Measurements from ENCODE around the gene PIK3C2B.
"Not testable (repeated sequence)": the region's sequence is repeated elsewhere in the genome, so short reads cannot be mapped to it uniquely, and the experiment has no call there.

PIK3C2B gene

DNA sequence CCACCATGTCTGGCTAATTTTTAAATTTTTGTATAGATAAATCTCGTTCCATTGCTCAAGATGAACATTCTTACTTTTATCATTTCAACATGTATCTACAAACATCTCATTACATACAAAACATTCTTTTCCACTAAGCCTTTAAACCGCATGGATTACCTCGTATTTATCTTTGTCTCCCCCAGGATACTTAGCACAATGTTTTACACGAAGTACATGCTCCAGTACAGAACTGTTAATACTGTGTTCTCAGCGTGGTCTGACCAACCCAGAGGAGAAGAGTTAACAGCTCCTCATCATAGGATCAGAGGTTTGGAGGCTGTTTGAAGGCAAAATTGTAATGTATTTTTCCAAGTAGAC, 7.4 kb downstream of the PIK3C2B start:
- no peak for DNase-seq (ENCODE audit: low read depth)
- no peak overlapping the region for H3K4me3 ChIP-seq (ENCODE audit: low read depth, low read length)
- TF ChIP-seq, protein P1, sequence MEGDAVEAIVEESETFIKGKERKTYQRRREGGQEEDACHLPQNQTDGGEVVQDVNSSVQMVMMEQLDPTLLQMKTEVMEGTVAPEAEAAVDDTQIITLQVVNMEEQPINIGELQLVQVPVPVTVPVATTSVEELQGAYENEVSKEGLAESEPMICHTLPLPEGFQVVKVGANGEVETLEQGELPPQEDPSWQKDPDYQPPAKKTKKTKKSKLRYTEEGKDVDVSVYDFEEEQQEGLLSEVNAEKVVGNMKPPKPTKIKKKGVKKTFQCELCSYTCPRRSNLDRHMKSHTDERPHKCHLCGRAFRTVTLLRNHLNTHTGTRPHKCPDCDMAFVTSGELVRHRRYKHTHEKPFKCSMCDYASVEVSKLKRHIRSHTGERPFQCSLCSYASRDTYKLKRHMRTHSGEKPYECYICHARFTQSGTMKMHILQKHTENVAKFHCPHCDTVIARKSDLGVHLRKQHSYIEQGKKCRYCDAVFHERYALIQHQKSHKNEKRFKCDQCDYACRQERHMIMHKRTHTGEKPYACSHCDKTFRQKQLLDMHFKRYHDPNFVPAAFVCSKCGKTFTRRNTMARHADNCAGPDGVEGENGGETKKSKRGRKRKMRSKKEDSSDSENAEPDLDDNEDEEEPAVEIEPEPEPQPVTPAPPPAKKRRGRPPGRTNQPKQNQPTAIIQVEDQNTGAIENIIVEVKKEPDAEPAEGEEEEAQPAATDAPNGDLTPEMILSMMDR (IDR thresholded peaks at IDR 0.05; ENCODE audit: low read depth, low read length, missing control alignments), result no peak

DNA sequence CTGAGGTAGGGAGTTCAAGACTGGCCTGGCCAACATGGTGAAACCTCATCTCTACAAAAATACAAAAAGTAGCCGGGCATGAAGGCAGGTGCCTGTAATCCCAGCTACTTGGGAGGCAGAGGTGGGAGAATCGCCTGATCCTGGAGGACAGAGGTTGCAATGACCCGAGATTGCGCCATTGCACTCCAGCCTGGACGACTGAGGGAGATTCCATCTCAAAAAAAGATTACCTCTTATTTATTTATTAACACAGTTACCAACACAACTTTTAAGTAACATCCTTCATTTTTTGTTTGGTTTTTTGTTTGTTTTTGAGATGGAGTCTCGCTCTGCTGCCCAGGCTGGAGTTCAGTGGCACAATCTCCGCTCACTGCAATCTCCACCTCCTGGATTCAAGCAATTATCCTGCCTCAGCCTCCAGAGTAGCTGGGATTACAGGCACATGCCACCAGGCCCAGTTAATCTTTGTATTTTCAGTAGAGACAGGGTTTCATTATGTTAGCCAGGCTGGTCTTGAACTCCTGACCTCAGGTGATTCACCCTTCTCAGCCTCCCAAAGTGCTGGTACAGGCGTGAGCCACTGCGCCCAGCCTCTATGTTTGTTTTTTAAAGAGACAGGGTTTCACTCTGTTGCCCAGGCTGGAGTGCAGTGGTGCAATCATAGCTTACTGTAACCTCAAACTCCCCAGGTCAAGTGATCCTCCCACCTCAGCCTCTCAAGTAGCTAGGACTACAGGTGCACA, 7.9 kb downstream of the PIK3C2B start:
- not testable (repeated sequence) for H3K4me3 ChIP-seq (ENCODE audit: low read depth, low read length); DNase-seq (ENCODE audit: low read depth)

DNA sequence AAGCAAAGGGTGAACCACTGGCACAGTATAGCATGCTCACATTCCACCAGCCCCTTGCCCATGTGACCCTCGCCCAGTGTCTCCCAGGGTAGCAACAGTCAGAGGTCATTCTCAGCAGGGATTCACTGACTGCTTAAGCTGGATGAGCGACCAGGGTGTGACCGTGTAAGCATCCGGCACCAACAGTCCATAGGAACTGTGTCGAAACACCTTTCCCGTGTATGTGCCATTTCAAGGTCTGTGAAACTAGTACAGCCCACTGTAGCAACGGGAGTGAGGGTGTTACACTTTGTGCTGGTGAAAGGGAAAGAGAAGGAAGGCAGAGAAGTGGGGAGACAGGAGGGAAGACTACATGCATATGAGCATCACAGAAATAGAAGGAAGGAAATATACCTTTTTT, 10.8 kb downstream of the PIK3C2B start:
- TF ChIP-seq, protein P1 (IDR thresholded peaks at IDR 0.05; ENCODE audit: low read depth, low read length, missing control alignments), result no peak
- no peak for DNase-seq (ENCODE audit: low read depth)
- no peak overlapping the region for H3K4me3 ChIP-seq (ENCODE audit: low read depth, low read length)

DNA sequence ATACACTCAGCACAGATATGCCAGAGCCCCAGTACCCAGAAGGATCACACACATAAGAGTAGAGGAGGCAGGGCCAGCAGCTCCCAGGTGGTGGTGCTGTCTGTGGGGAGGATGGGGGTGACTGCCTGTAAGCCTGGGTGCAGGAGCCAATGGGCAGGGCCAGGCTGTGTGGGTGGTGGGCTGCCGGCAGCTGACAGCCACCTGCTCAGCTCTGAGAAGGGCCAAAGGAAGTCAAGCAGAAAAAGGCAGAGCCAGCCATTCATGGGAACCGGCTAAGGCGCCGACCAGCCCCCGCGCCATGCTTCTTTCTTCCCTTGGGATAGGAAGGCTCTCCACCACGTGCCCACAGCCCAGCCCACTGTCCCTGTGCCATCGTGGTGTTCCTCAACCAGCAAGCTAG, 14.1 kb downstream of the PIK3C2B start:
- no peak for DNase-seq (ENCODE audit: low read depth)
- no peak overlapping the region for H3K4me3 ChIP-seq (ENCODE audit: low read depth, low read length)
- TF ChIP-seq, protein P1 (IDR thresholded peaks at IDR 0.05; ENCODE audit: low read depth, low read length, missing control alignments), result peak; percentile 24

DNA sequence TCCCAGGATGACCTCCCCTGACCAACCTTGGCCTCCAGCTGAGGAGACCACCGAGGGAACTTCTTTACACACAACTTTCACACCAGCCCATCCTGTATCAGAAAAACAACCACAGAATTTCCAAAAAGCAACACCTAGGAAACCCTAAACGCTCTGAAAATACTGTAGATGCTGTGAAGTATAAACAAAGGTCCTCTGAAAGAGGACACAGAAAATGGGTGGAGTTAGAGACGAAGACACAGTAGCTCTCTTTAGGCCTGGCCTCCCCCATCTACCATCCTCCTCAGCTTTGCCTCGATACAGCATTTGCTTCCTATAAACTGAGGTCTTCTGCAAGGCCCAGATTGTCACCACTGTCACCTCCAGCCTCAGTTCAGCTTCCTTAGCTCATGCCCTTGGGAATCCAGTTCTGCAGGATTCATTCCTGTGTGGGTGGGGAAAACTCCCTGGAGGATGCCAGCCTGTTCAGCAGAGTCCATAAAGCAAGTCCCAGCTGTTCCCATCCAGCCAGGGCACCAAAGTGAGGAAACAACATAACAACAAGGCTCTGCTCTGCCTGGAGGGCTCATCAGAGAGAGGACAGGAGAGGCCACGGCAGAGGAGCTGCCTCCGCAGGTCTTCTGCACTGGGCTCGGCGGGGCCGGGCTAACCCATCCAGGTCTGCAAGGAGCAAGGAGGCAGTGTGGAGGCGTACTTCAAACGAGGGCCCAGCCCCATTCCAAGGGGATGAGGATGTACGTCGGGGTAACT, 15.0 kb downstream of the PIK3C2B start:
- H3K4me3 ChIP-seq (ENCODE audit: low read depth, low read length), result no peak overlapping the region
- TF ChIP-seq, protein P1 (IDR thresholded peaks at IDR 0.05; ENCODE audit: low read depth, low read length, missing control alignments), result no peak
- DNase-seq (ENCODE audit: low read depth), result no peak

DNA sequence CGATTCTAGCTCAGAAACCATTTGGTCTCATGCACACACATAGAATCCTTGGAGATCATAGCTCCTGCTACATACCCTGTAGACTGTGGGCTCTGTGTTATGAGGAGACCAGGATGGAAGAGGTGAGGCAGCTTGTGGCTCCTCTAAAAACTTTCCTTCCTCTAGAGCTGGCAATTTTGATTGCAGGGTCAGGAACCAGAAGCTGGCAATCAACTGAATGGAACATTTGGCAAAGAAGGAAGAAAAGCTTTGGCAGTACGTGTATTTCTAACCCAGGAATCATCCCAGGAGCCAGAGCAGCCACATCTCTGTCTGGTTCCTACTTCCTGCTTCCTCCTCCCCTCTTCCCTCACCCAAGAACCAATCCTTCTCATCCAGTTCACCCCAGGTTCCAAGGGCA, 15.7 kb downstream of the PIK3C2B start:
- TF ChIP-seq, protein P1 (IDR thresholded peaks at IDR 0.05; ENCODE audit: low read depth, low read length, missing control alignments), result no peak
- H3K4me3 ChIP-seq (ENCODE audit: low read depth, low read length), result no peak overlapping the region
- DNase-seq (ENCODE audit: low read depth), result no peak

DNA sequence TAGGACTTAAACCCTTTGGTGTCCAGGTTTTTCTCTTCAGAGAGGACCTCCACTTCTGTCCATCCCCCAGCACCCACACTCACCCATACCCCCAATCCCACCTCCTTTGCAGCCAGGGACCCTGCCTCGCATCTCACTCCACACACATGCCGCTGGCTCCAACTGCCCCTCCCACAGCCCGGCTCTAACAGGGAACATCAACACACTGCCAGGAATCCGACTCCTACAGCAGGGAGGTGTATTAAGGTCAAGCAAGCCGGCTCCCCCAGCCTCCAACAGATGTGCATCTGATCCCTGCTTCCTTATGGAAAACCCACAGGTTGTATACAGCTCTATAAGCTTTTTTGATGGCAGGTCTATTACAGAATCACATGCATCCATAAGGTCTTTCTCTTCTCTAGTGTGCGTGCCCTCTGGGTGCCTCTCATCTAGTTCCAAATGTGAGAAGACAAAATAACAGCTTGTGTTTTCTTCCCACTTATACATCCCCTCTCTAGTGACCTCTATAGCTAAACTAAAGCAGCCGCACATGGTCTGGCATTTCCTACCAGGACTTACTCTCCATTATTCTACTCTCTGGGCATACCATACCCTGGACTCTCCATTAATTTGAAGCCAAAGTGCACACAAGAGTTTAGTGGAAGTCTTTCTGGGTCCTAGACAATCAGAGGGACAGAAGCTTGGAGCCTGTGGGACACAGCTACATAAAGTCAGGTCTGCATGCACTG, 16.3 kb downstream of the PIK3C2B start:
- DNase-seq (ENCODE audit: low read depth), result no peak
- TF ChIP-seq, protein P1 (IDR thresholded peaks at IDR 0.05; ENCODE audit: low read depth, low read length, missing control alignments), result no peak
- no peak overlapping the region for H3K4me3 ChIP-seq (ENCODE audit: low read depth, low read length)

Data from GM12864 (cell line).